Measurements from ENCODE around the gene PLIN4.

DNA sequence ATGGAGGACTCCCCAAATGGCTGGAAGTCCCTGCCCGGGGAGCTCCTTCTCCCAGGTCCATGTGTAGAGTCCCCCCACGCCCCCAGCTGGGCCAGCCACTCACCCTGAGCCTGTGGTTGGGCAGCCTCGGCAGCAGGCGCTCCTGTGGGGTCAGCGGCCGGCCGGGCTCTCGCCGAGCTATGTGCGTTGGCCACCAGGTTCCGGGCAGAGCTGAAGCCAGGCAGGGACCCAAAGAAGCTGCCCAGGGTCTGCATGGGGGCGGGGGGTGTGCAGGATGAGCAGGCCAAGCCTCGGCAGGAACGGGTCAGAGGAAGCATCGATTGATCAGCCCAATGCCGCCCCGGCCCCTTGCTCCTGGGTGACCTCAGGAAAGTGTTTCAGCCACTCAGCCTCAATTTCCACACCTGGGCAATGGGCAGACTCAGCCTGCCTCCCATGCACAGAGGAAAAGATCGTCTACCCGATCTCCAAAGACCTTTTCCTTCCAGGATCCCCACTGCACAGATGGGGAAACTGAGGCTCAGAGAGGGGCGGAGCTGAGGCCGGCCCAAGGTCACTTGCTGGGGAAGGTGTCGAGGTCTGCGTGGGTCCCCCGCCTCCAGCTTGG, 732 bp downstream of the PLIN4 start:
- TF ChIP-seq, protein P1, sequence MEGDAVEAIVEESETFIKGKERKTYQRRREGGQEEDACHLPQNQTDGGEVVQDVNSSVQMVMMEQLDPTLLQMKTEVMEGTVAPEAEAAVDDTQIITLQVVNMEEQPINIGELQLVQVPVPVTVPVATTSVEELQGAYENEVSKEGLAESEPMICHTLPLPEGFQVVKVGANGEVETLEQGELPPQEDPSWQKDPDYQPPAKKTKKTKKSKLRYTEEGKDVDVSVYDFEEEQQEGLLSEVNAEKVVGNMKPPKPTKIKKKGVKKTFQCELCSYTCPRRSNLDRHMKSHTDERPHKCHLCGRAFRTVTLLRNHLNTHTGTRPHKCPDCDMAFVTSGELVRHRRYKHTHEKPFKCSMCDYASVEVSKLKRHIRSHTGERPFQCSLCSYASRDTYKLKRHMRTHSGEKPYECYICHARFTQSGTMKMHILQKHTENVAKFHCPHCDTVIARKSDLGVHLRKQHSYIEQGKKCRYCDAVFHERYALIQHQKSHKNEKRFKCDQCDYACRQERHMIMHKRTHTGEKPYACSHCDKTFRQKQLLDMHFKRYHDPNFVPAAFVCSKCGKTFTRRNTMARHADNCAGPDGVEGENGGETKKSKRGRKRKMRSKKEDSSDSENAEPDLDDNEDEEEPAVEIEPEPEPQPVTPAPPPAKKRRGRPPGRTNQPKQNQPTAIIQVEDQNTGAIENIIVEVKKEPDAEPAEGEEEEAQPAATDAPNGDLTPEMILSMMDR (IDR thresholded peaks at IDR 0.05), result no peak
- TF ChIP-seq ZFX (IDR thresholded peaks at IDR 0.05; ENCODE audit: borderline replicate concordance), result no peak

Data from 22Rv1 (cell line).